SU-DHL-6 (cell line): ENCODE results near the gene WIZ.

Source experiments
- H2AFZ ChIP-seq: fragments of 200-600 bp; sonication (generic); 2 replicates; pipeline ENCODE4 v1.6.1; 2014; ENCODE audit warnings: low read depth, mild to moderate bottlenecking, moderate library complexity, mixed read lengths, antibody characterized with exemption, low read length; ENCODE audit not compliant: severe bottlenecking
- H3F3A ChIP-seq: fragments of 200-600 bp; shearing (Covaris generic); 2 replicates; pipeline ENCODE4 v1.6.0; 2016; ENCODE audit warnings: antibody characterized with exemption, mild to moderate bottlenecking; ENCODE audit not compliant: insufficient read depth
- H3K27ac ChIP-seq: fragments of 200-600 bp; sonication (generic); 2 replicates; pipeline ENCODE4 v1.5.1; 2016; ENCODE audit warnings: low read depth, mild to moderate bottlenecking, low read length, moderate library complexity, mixed read lengths
- H3K27me3 ChIP-seq: fragments of 200-600 bp; sonication (generic), shearing (Covaris generic); 2 replicates; pipeline ENCODE4 v1.6.0; 2014; ENCODE audit warnings: mild to moderate bottlenecking, low read length
- H3K36me3 ChIP-seq: fragments of 200-600 bp; sonication (generic); 2 replicates; pipeline ENCODE4 v1.6.1; 2014; ENCODE audit warnings: mild to moderate bottlenecking, low read length, mixed read lengths
- H3K4me2 ChIP-seq: fragments of 300-600, 200-600 bp; shearing (Covaris generic), sonication (generic); 2 replicates; pipeline ENCODE4 v1.6.0; 2014; ENCODE audit warnings: low read length, low read depth, mild to moderate bottlenecking; ENCODE audit not compliant: poor library complexity, severe bottlenecking
- H3K4me3 ChIP-seq: fragments of 200-600 bp; sonication (generic); 2 replicates; pipeline ENCODE4 v1.5.1; 2014; ENCODE audit warnings: antibody characterized with exemption, low read length, mild to moderate bottlenecking, mixed read lengths; ENCODE audit not compliant: insufficient read depth, poor library complexity, severe bottlenecking
- H3K79me2 ChIP-seq: fragments of 200-600 bp; sonication (generic); 2 replicates; pipeline ENCODE4 v1.6.1; 2014; ENCODE audit warnings: mild to moderate bottlenecking, low read length, moderate library complexity; ENCODE audit not compliant: insufficient read depth
- H3K9ac ChIP-seq: fragments of 200-600 bp; sonication (generic); 2 replicates; pipeline ENCODE4 v1.7.0; 2014; ENCODE audit warnings: mild to moderate bottlenecking, low read length
- H3K9me2 ChIP-seq: fragments of 200-600 bp; sonication (generic); replicated peaks from 2 replicates; pipeline ENCODE4 v1.6.1; 2014; ENCODE audit warnings: low read length; ENCODE audit not compliant: insufficient read depth
- H3K9me3 ChIP-seq: fragments of 200-600 bp; sonication (generic); 2 replicates; pipeline ENCODE4 v1.6.1; 2014; ENCODE audit warnings: low read length, mixed read lengths; ENCODE audit not compliant: insufficient read depth
- H4K20me1 ChIP-seq: fragments of 200-600 bp; sonication (generic); 2 replicates; pipeline ENCODE4 v1.6.1; 2014; ENCODE audit warnings: low read depth, mild to moderate bottlenecking, antibody characterized with exemption, low read length, moderate library complexity, mixed read lengths
- EZH2phosphoT487 ChIP-seq: fragments of 200-600 bp; sonication (generic), shearing (Covaris generic); conservative IDR thresholded peaks from 2 replicates; pipeline ENCODE4 v1.6.1; 2018; ENCODE audit warnings: mild to moderate bottlenecking, antibody characterized with exemption, low read length, moderate library complexity, mixed read lengths
- TF ChIP-seq, protein P1 (sequence below): fragments of 200-600 bp; sonication (generic); IDR thresholded peaks from one replicate; pipeline ENCODE4 v1.5.1; 2017; ENCODE audit warnings: antibody characterized with exemption, mild to moderate bottlenecking, low read length, moderate library complexity; ENCODE audit not compliant: insufficient read depth, poor library complexity, severe bottlenecking

WIZ gene

DNA sequence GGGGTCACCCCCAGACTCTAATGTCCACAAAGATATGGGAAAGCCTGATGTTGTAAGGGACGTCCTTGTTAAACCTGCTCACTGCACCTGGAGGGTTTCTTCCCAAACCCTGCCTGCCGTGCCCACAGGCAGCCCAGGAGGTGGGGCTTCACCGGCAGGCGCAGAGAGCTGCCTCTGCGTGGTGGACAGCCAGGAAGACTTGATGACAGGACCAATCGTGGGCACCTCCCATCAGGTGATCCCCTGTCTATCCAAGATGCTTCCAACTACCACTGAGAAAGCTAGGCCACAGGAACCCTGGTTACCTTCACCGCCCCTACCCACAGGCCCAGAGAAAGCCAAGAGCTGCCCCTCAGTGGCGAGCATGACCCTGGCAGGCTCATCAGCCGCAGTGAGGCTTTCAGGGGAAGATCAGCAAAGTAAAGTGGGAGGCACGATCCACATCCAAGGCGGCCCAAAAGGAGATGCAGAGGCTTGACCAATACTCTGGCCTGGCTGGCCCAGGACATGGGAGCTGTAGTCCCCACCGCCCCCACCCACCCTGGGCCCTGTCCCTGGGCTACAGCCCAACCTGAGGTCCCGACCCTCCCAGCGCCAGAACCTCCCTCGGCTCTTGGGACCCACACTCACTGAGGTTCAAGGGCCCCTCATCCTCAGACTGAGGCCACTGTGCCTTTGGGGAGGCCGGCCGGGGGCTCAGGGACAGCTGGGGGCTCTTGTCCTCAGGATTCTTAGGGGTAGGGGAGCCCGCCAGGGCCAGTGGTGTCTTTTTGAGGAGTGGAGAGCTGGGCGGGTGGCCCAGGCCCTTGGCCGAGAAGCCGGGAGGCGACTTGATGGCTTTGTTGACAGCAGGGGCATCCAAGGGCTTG lies 20.6 kb downstream of the WIZ start:
- H4K20me1 ChIP-seq: no peaks in the 10 kb centered on the region; the same call in 1 of the 2 replicates
- H3K9ac ChIP-seq: no peak overlapping the region

DNA sequence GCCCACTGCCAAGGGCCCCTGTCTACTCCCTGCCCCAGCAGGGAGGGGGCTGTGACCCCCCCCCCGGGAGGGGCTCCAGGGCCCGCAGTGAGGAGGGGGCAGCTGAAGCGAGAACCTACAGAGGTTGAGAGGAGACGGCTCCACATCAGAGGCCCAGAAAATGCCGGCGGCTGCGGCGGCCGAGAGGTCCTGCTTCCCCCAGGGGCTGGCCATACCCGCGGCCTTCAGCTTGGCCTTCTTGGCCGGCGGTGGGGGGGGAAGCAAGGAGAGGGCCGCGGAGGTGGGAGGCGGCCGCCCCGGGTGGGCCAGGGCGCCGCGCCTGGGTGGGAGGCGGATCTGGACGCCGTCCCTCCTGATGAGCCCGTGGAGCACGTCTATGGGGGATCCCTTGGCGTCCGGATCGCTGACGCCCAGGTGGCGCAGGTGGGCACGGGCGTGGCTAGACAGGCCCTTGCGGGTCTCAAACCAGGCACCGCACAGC lies 21.7 kb downstream of the WIZ start:
- Histone ChIP-seq H3K36me3 (peaks cover 7% of the 10 kb centered on the region; the same call in 1 of the 2 replicates), H3K27me3 (no peaks in the 10 kb centered on the region), H3K9me2 (no peaks in the 10 kb centered on the region), H3K4me3 (no peak overlapping the region), H3K79me2 (peaks cover 40% of the 10 kb centered on the region), H3F3A (no peaks in the 10 kb centered on the region), H4K20me1 (no peaks in the 10 kb centered on the region; the same call in 1 of the 2 replicates), H2AFZ (no peak overlapping the region), H3K4me2 (no peak overlapping the region), H3K9me3 (no peaks in the 10 kb centered on the region), H3K9ac (no peak overlapping the region), H3K27ac (no peak overlapping the region)
- TF ChIP-seq, protein P1, sequence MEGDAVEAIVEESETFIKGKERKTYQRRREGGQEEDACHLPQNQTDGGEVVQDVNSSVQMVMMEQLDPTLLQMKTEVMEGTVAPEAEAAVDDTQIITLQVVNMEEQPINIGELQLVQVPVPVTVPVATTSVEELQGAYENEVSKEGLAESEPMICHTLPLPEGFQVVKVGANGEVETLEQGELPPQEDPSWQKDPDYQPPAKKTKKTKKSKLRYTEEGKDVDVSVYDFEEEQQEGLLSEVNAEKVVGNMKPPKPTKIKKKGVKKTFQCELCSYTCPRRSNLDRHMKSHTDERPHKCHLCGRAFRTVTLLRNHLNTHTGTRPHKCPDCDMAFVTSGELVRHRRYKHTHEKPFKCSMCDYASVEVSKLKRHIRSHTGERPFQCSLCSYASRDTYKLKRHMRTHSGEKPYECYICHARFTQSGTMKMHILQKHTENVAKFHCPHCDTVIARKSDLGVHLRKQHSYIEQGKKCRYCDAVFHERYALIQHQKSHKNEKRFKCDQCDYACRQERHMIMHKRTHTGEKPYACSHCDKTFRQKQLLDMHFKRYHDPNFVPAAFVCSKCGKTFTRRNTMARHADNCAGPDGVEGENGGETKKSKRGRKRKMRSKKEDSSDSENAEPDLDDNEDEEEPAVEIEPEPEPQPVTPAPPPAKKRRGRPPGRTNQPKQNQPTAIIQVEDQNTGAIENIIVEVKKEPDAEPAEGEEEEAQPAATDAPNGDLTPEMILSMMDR: no peak
- TF ChIP-seq EZH2phosphoT487: no peak

More for the DNA sequence above, 20.6 kb downstream of the WIZ start:
- no peaks in the 10 kb centered on the region for H3K9me2 ChIP-seq
- H3K4me2 ChIP-seq: no peak overlapping the region
- H3F3A ChIP-seq: no peaks in the 10 kb centered on the region
- H3K79me2 ChIP-seq: peaks cover 40% of the 10 kb centered on the region
- no peak overlapping the region for H3K4me3 ChIP-seq
- no peak overlapping the region for H3K27ac ChIP-seq
- no peaks in the 10 kb centered on the region for H3K36me3 ChIP-seq
- H3K27me3 ChIP-seq: no peaks in the 10 kb centered on the region
- no peak overlapping the region for H2AFZ ChIP-seq
- TF ChIP-seq EZH2phosphoT487: no peak
- TF ChIP-seq, protein P1: no peak
- no peaks in the 10 kb centered on the region for H3K9me3 ChIP-seq

DNA sequence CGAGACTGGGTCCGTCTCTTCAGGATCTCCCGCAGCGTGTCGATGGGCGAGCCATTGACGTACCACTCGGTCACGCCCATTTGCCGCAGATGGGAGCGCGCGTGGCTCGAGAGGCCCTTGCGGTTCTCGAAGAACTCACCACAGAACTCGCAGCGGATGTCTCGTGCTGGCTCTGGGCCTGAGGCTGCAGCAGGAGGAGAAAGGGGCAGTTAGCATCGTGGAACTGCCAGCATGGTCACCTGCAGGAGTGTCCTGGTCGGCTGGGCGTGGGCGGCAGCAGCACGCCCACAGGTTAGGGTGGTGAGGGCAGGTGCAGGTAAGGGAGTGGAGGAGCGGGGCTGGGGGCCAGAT lies 22.4 kb downstream of the WIZ start:
- no peak overlapping the region for H3K27ac ChIP-seq
- H3F3A ChIP-seq: no peaks in the 10 kb centered on the region
- H2AFZ ChIP-seq: no peak overlapping the region
- peaks cover 40% of the 10 kb centered on the region for H3K79me2 ChIP-seq
- H3K36me3 ChIP-seq: peaks cover 7% of the 10 kb centered on the region; the same call in 1 of the 2 replicates
- no peaks in the 10 kb centered on the region for H3K9me2 ChIP-seq
- H3K4me3 ChIP-seq: no peak overlapping the region
- no peaks in the 10 kb centered on the region; the same call in 1 of the 2 replicates for H4K20me1 ChIP-seq
- no peak overlapping the region for H3K4me2 ChIP-seq
- H3K27me3 ChIP-seq: no peaks in the 10 kb centered on the region
- TF ChIP-seq, protein P1: no peak
- TF ChIP-seq EZH2phosphoT487: no peak
- H3K9ac ChIP-seq: no peak overlapping the region
- H3K9me3 ChIP-seq: no peaks in the 10 kb centered on the region
